Kidney tubule cell (primary cell): ENCODE results near the gene IL17C.
A peak's percentile ranks its signal among the peaks of the same experiment; 100 is the strongest.
"Not testable (repeated sequence)": the region's sequence is repeated elsewhere in the genome, so short reads cannot be mapped to it uniquely, and the experiment has no call there.

Experiments used
- DNase-seq: peaks from one replicate; pipeline ENCODE4 v3.0.0-alpha.2; 2018; ENCODE audit warnings: low spot score

IL17C gene

GRCh38 chr16:88658714-88659113 is 20.3 kb downstream of the IL17C start:
- DNase-seq: no peak

- DNase-seq: no peak
These were observed 20.8 kb downstream of the IL17C start for GRCh38 chr16:88659160-88659559.

GRCh38 chr16:88661468-88661867 is 23.1 kb downstream of the IL17C start:
- no peak for DNase-seq

- no peak for DNase-seq
These were observed 24.0 kb downstream of the IL17C start for GRCh38 chr16:88662222-88662842.

GRCh38 chr16:88662843-88663606 is 24.7 kb downstream of the IL17C start, which contains the start of gene MVD:
Gene MVD (minus strand): TSS chr16:88663091. CDS start chr16:88663080, 11 bp downstream.
- DNase-seq: peak; percentile 98

GRCh38 chr16:88665148-88665547 is 26.8 kb downstream of the IL17C start:
- peak; percentile 57 for DNase-seq

GRCh38 chr16:88665570-88665969 is 27.2 kb downstream of the IL17C start:
- no peak for DNase-seq

- no peak for DNase-seq
These were observed 29.1 kb downstream of the IL17C start for GRCh38 chr16:88667461-88667860.

GRCh38 chr16:88669493-88669892 is 31.1 kb downstream of the IL17C start:
- not testable (repeated sequence) for DNase-seq

- DNase-seq: no peak
These were observed 31.6 kb downstream of the IL17C start for GRCh38 chr16:88669980-88670379.

GRCh38 chr16:88671806-88672205 is 33.4 kb downstream of the IL17C start:
- DNase-seq: no peak

GRCh38 chr16:88672776-88673175 is 34.4 kb downstream of the IL17C start:
- no peak for DNase-seq

- DNase-seq: no peak
These were observed 35.5 kb downstream of the IL17C start for GRCh38 chr16:88673716-88674379.

- DNase-seq: no peak
These were observed 38.3 kb downstream of the IL17C start for GRCh38 chr16:88676502-88677242.

- DNase-seq: no peak
These were observed 39.3 kb downstream of the IL17C start for GRCh38 chr16:88677721-88678120.

GRCh38 chr16:88678224-88678979 is 40.0 kb downstream of the IL17C start:
- DNase-seq: no peak

GRCh38 chr16:88680554-88681083 is 42.2 kb downstream of the IL17C start:
- DNase-seq: no peak

- peak; percentile 48 for DNase-seq
These were observed 42.8 kb downstream of the IL17C start for GRCh38 chr16:88681084-88681680.

GRCh38 chr16:88681709-88682451 is 43.5 kb downstream of the IL17C start:
- peak; percentile 7 for DNase-seq

- no peak for DNase-seq
These were observed 46.3 kb downstream of the IL17C start for GRCh38 chr16:88684569-88685155.
